CD8-positive, alpha-beta memory T cell (primary cell): Measurements from ENCODE around the gene SRBD1. TPM values are rescaled to one million over a fixed set of nuclear protein-coding genes. Genes with fewer than 3 reads are reported as not detected.

ENCODE experiments used
- CTCF ChIA-PET: fragments of 350-600 bp; sonication (Branson Sonifier 250); formaldehyde crosslinking; loops from one replicate; lab custom pipeline; 2021; ENCODE audit warnings: antibody characterized with exemption; lab: Charles Lee
- POLR2A ChIA-PET: fragments of 350-600 bp; sonication (Branson Sonifier 250); formaldehyde crosslinking; loops from one replicate; lab custom pipeline; 2021; ENCODE audit warnings: antibody characterized with exemption; lab: Charles Lee
- DNase-seq, 5 donors: peaks; one replicate each; pipeline versions ENCODE4 v3.0.0 to v3.0.0-alpha.2; 2020 to 2022; ENCODE audit warnings: mixed read lengths in 1 of 5
- H3K27ac ChIP-seq: one replicate; pipeline ENCODE4 v1.7.0; 2013; ENCODE audit warnings: low read depth, mild to moderate bottlenecking, low read length, moderate library complexity
- H3K27me3 ChIP-seq: 2 replicates; pipeline ENCODE4 v1.7.0; 2013; ENCODE audit warnings: low read length, mild to moderate bottlenecking; ENCODE audit not compliant: insufficient read depth, poor library complexity, severe bottlenecking
- H3K36me3 ChIP-seq: 2 replicates; pipeline ENCODE4 v1.7.0; 2013; ENCODE audit warnings: mild to moderate bottlenecking, low read length, moderate library complexity; ENCODE audit not compliant: insufficient read depth
- H3K4me1 ChIP-seq: 2 replicates; pipeline ENCODE4 v1.7.0; 2013; ENCODE audit warnings: mild to moderate bottlenecking, low read length, moderate library complexity; ENCODE audit not compliant: insufficient read depth
- H3K4me3 ChIP-seq: 2 replicates; pipeline ENCODE4 v1.7.0; 2013; ENCODE audit warnings: mild to moderate bottlenecking, low read length
- H3K9me3 ChIP-seq: 2 replicates; pipeline ENCODE4 v1.7.0; 2013; ENCODE audit warnings: mild to moderate bottlenecking, low read length
- H3K27ac Mint-ChIP-seq, 8 donors: one replicate each; pipeline ENCODE4 v1.8.0; 2020 to 2021; ENCODE audit warnings: mixed read lengths in 8 of 8, mild to moderate bottlenecking in 6 of 8, inconsistent platforms in 3 of 8, moderate library complexity in 3 of 8
- H3K27me3 Mint-ChIP-seq, 2 donors: one replicate each; pipeline ENCODE4 v1.8.0; 2020 to 2021; ENCODE audit warnings: mixed read lengths in 2 of 2, mild to moderate bottlenecking in 1 of 2, moderate library complexity in 1 of 2
- H3K36me3 Mint-ChIP-seq, 3 donors: one replicate each; pipeline ENCODE4 v1.8.0; 2020 to 2021; ENCODE audit warnings: mixed read lengths in 3 of 3, inconsistent platforms in 1 of 3, mild to moderate bottlenecking in 1 of 3
- H3K4me1 Mint-ChIP-seq, 3 donors: one replicate each; pipeline ENCODE4 v1.8.0; 2020 to 2021; ENCODE audit warnings: mixed read lengths in 3 of 3, inconsistent platforms in 1 of 3, mild to moderate bottlenecking in 1 of 3
- H3K4me3 Mint-ChIP-seq, 7 donors: one replicate each; pipeline ENCODE4 v1.8.0; 2020 to 2021; ENCODE audit warnings: mixed read lengths in 7 of 7, mild to moderate bottlenecking in 6 of 7, moderate library complexity in 4 of 7, inconsistent platforms in 2 of 7
- H3K9me3 Mint-ChIP-seq, 5 donors: one replicate each; pipeline ENCODE4 v1.8.0; 2020 to 2022; ENCODE audit warnings: mixed read lengths in 5 of 5, mild to moderate bottlenecking in 3 of 5, moderate library complexity in 2 of 5, inconsistent platforms in 1 of 5
- polyA plus RNA-seq: library from polyadenylated mRNA; unstranded; fragments of 300-500 nt; fragmentation: Illumina TruSeq; gene quantifications from one replicate; pipeline ENCODE4 v1.2.3, GENCODE V29; 2021
- total RNA-seq, 2 experiments: library from RNA; stranded (reverse); gene quantifications; one replicate each; pipeline ENCODE4 v1.2.3, GENCODE V29; 2021

Gene SRBD1
- total and polyA plus RNA-seq, 3 experiments from 2014 or later: 12.7 to 18.9 (median 18.1) TPM

DNA sequence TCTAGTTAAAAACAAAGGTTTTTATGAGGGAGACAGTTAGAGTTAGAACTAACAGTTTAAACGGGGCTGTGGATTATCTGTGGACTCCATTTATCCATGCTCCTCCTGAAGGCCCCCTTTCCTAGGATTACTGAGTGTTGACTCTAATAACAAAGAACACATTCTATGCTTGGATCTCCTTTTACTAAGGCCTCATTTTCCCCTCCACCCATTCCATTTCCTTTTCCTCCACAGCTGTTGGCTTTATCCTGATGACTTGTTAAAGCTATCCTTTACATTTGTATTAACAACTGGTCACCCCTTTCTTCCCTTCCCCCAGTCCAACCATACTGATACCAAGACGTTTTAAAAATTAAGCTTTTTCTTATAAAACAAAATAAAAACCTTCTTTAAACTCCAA lies 220.6 kb downstream of the SRBD1 start:
- H3K4me3 Mint-ChIP-seq: no peak overlapping the region
- Histone ChIP-seq H3K4me3 (no peak overlapping the region), H3K27me3 (no peaks in the 10 kb centered on the region), H3K9me3 (no peaks in the 10 kb centered on the region), H3K27ac (no peak overlapping the region), H3K36me3 (peaks cover 10% of the 10 kb centered on the region), H3K4me1 (no peaks in the 10 kb centered on the region)
- peaks cover 37 to 63% (median 49%) of the 10 kb centered on the region in 3 donors for H3K36me3 Mint-ChIP-seq
- ChIA-PET CTCF (no interaction called here), POLR2A (no interaction called here)
- H3K9me3 Mint-ChIP-seq: no peaks in the 10 kb centered on the region
- no peak for DNase-seq
- no peaks in the 10 kb centered on the region for H3K27me3 Mint-ChIP-seq
- peak overlapping the region in 1 of 8 donors; percentile 47 for H3K27ac Mint-ChIP-seq
- no peaks in the 10 kb centered on the region for H3K4me1 Mint-ChIP-seq

DNA sequence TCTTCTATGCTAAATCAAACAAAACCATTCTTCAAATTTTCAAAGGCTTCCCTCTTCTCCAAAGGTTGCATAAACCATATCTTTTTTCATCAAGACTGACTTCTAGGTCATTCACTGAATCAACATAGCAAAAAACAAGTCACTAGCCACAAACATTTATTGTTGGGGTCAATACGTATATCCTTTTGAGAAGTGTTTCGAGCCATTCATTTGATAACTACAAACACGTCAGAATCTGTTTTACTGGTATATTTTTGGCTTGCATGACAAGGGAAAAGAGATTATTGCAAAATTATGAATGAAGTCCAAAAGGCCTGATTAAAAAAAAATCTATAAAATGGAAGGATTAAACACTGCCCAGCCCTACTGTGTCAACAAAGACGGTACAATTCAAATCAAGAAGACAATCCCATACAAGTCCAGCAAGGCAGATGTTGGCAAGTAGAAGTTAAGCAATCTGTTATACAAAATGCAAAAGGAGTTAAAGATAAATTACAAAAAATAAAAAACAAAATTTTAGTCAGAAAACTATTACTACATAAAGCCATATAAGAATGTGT lies 222.4 kb downstream of the SRBD1 start:
- H3K36me3 ChIP-seq: peaks cover 10% of the 10 kb centered on the region
- H3K4me3 ChIP-seq: no peak overlapping the region
- H3K9me3 Mint-ChIP-seq: no peaks in the 10 kb centered on the region
- no peak overlapping the region for H3K27ac ChIP-seq
- H3K27me3 ChIP-seq: no peaks in the 10 kb centered on the region
- no peak for DNase-seq
- H3K36me3 Mint-ChIP-seq: peaks cover 37 to 56% (median 41%) of the 10 kb centered on the region in 3 donors
- no peak overlapping the region for H3K27ac Mint-ChIP-seq
- H3K9me3 ChIP-seq: no peaks in the 10 kb centered on the region
- H3K4me3 Mint-ChIP-seq: no peak overlapping the region
- CTCF ChIA-PET: no interaction called here
- H3K27me3 Mint-ChIP-seq: no peaks in the 10 kb centered on the region
- H3K4me1 ChIP-seq: no peaks in the 10 kb centered on the region
- POLR2A ChIA-PET: no interaction called here
- H3K4me1 Mint-ChIP-seq: no peaks in the 10 kb centered on the region

DNA sequence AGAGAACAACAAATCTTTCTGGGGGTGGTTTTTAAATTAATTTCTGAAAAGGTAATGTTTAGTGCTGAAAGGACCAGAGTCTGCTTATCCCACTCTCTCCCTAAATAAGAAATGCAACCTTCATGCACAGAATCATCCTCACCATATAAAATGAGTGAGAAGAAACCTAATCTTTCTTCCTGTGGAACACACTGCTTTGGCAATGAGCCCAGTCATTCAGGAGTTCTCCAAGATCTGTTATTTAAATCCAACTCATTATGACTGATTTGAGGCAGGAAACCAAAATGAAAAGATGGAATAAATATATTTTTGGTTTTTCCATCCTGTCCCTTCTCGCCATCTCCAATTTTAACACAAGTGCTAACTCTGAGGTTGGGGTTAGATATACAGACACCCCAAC lies 228.3 kb downstream of the SRBD1 start:
- Mint-ChIP-seq H3K27ac (no peak overlapping the region), H3K4me3 (no peak overlapping the region), H3K9me3 (peaks cover 0 to 2% (median 0%) of the 10 kb centered on the region in 5 donors), H3K36me3 (peaks cover 0 to 6% (median 3%) of the 10 kb centered on the region in 3 donors), H3K27me3 (peaks cover 0 to 2% of the 10 kb centered on the region in 2 donors), H3K4me1 (no peaks in the 10 kb centered on the region)
- ChIA-PET CTCF (no interaction called here), POLR2A (no interaction called here)
- Histone ChIP-seq H3K36me3 (no peaks in the 10 kb centered on the region), H3K27me3 (no peaks in the 10 kb centered on the region), H3K4me1 (no peaks in the 10 kb centered on the region), H3K27ac (no peak overlapping the region), H3K9me3 (no peaks in the 10 kb centered on the region), H3K4me3 (no peak overlapping the region)
- DNase-seq: no peak

DNA sequence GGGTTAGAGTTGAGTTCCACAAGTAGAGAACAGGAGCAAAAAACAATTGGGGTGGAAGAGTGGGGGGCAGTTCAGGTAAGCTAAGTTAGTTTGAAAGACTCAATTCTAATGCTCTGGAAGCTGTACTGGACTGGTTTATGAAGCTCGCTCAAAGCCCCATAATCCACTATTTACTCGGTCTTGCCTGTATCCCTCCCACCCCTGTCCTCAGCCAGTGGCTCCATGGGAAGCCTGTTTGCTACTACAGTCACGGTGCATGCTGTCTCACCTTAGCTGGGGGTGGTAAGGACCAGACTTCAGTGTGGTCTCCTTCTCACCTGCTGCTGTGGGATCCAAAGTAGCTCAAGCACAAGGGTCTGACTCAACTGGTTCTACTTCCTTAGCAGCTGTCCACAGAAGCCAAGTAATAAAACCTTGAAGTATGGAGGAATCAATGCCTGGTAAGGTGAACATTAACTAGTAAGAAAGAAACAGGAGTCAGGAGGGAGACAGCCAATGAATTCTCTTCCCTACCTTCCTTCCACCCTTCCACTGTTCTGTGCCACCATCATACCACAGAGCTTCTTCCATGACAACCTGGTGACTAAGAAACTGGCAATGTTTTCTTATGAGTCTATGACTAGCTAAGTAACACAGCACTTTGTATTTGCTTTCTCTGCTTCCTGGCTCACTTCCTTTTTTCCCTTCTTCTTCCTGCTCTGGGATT lies 230.8 kb downstream of the SRBD1 start:
- Histone ChIP-seq H3K4me1 (no peaks in the 10 kb centered on the region), H3K27ac (no peak overlapping the region), H3K27me3 (no peaks in the 10 kb centered on the region), H3K4me3 (no peak overlapping the region), H3K36me3 (no peaks in the 10 kb centered on the region), H3K9me3 (no peaks in the 10 kb centered on the region)
- peaks cover 0 to 2% of the 10 kb centered on the region in 2 donors for H3K27me3 Mint-ChIP-seq
- CTCF ChIA-PET: no interaction called here
- no peaks in the 10 kb centered on the region for H3K4me1 Mint-ChIP-seq
- H3K36me3 Mint-ChIP-seq: no peaks in the 10 kb centered on the region
- H3K4me3 Mint-ChIP-seq: no peak overlapping the region
- no peak for DNase-seq
- H3K27ac Mint-ChIP-seq: no peak overlapping the region
- H3K9me3 Mint-ChIP-seq: peaks cover 0 to 3% (median 0%) of the 10 kb centered on the region in 5 donors
- POLR2A ChIA-PET: no interaction called here

DNA sequence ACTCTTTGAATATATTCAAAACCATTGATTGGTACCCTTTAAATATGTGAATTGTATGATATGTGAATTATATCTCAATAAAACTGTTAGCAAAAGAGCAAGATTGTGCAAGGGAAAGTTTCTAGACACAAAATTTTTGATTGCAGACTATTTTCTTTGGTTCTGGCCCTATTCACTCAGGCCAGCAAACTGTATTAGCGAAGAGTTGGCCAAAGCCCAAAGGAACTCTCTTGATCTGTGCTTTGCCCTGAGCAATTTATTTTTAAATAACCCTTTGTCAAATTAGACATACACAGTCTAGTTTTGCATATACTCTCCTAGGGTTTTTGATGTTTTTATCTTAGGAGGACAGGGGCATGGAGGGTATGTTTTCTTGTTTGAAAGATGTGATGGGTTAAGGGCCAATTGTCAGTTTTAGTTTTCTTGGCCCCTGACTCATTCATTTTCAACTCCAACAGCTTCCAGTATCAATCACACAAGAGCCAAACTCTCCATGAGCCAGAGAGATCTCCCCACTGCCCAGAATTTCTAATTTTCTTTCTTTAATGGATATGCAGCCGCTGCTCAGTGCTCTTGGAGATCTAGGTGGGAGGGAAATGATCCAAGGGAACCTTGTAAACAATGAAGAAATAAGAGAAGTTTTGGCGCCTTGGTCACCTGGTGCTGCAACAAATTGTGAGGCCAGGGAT lies 231.5 kb downstream of the SRBD1 start:
- Mint-ChIP-seq H3K36me3 (no peaks in the 10 kb centered on the region), H3K4me3 (no peak overlapping the region), H3K4me1 (no peaks in the 10 kb centered on the region), H3K27ac (no peak overlapping the region), H3K9me3 (peaks cover 0 to 3% (median 0%) of the 10 kb centered on the region in 5 donors), H3K27me3 (peaks cover 0 to 2% of the 10 kb centered on the region in 2 donors)
- ChIA-PET CTCF (no interaction called here), POLR2A (no interaction called here)
- no peak for DNase-seq
- Histone ChIP-seq H3K27ac (no peak overlapping the region), H3K4me3 (no peak overlapping the region), H3K27me3 (no peaks in the 10 kb centered on the region), H3K4me1 (no peaks in the 10 kb centered on the region), H3K36me3 (no peaks in the 10 kb centered on the region), H3K9me3 (no peaks in the 10 kb centered on the region)

- no peak overlapping the region for H3K4me3 Mint-ChIP-seq
- no peak overlapping the region for H3K27ac ChIP-seq
- no peaks in the 10 kb centered on the region for H3K4me1 Mint-ChIP-seq
- H3K27me3 ChIP-seq: no peaks in the 10 kb centered on the region
- H3K4me1 ChIP-seq: no peaks in the 10 kb centered on the region
- no peak overlapping the region for H3K4me3 ChIP-seq
- no peaks in the 10 kb centered on the region for H3K36me3 ChIP-seq
- CTCF ChIA-PET: no interaction called here
- peaks cover 0 to 3% (median 0%) of the 10 kb centered on the region in 5 donors for H3K9me3 Mint-ChIP-seq
- DNase-seq: no peak
- no peaks in the 10 kb centered on the region for H3K9me3 ChIP-seq
- H3K27ac Mint-ChIP-seq: no peak overlapping the region
- no peaks in the 10 kb centered on the region for H3K27me3 Mint-ChIP-seq
- no peaks in the 10 kb centered on the region for H3K36me3 Mint-ChIP-seq
- POLR2A ChIA-PET: no interaction called here
Observed at GRCh38 chr2:45373534-45373933, 237.5 kb downstream of the SRBD1 start.

- H3K4me3 ChIP-seq: no peak overlapping the region
- ChIA-PET POLR2A (no interaction called here), CTCF (no interaction called here)
- Mint-ChIP-seq H3K4me3 (no peak overlapping the region), H3K27ac (no peak overlapping the region), H3K27me3 (peaks cover 5 to 12% of the 10 kb centered on the region in 2 donors), H3K9me3 (no peaks in the 10 kb centered on the region), H3K4me1 (no peaks in the 10 kb centered on the region), H3K36me3 (peaks cover 0 to 9% (median 0%) of the 10 kb centered on the region in 3 donors)
- H3K36me3 ChIP-seq: no peaks in the 10 kb centered on the region
- DNase-seq: no peak
- H3K27me3 ChIP-seq: no peaks in the 10 kb centered on the region
- H3K9me3 ChIP-seq: no peaks in the 10 kb centered on the region
- H3K4me1 ChIP-seq: no peaks in the 10 kb centered on the region
- H3K27ac ChIP-seq: no peak overlapping the region
Observed at GRCh38 chr2:45370369-45370768, 240.7 kb downstream of the SRBD1 start.

DNA sequence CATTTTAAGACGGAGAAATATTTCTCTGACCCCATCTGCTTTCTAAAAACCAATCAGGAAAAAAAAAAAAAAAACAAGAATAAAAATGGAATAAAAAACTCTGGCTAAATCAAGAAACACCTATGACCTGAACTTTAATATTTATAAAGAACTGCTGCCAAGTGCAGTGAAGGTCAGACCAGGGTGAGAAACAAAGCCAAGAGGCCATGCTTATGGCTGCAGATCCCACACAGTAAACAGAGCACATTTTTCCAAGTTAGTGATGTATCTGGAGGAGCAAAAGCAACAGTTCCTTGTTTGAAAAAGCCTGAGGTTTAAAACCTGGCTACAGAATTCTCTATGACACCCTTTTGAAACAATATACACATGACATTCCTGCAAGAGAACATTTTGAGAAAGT lies 242.3 kb downstream of the SRBD1 start:
- no peaks in the 10 kb centered on the region for H3K4me1 ChIP-seq
- no peaks in the 10 kb centered on the region for H3K9me3 ChIP-seq
- H3K36me3 Mint-ChIP-seq: peaks cover 0 to 9% (median 0%) of the 10 kb centered on the region in 3 donors
- H3K4me1 Mint-ChIP-seq: no peaks in the 10 kb centered on the region
- DNase-seq: no peak
- POLR2A ChIA-PET: no interaction called here
- no peaks in the 10 kb centered on the region for H3K36me3 ChIP-seq
- CTCF ChIA-PET: no interaction called here
- no peaks in the 10 kb centered on the region for H3K27me3 ChIP-seq
- no peaks in the 10 kb centered on the region for H3K9me3 Mint-ChIP-seq
- no peak overlapping the region for H3K27ac ChIP-seq
- H3K27me3 Mint-ChIP-seq: peaks cover 5 to 17% of the 10 kb centered on the region in 2 donors
- no peak overlapping the region for H3K27ac Mint-ChIP-seq
- no peak overlapping the region for H3K4me3 ChIP-seq
- H3K4me3 Mint-ChIP-seq: no peak overlapping the region
